SK-N-SH treated with all-trans-retinoic acid at 6 μM for 48 hours (cell line): Measurements from ENCODE around the gene CHL1.

Experiments
- ATAC-seq: fragments of 200-7000 bp; cut with Tn5 transposase; 3 replicates; pipeline ENCODE4 v1.9.1; 2020; ENCODE audit warnings: mild to moderate bottlenecking, moderate library complexity
- ARNTL ChIP-seq: fragments of 450-650 bp; formaldehyde crosslinking; IDR thresholded peaks from 2 replicates; pipeline ENCODE4 v1.5.0; 2020; ENCODE audit warnings: low read depth, mild to moderate bottlenecking, moderate library complexity, borderline replicate concordance
- BACH2 ChIP-seq: fragments of 250-450 bp; sonication (Bioruptor Pico); IDR thresholded peaks from 2 replicates; pipeline ENCODE4 v1.9.0; 2021; ENCODE audit warnings: mild to moderate bottlenecking, borderline replicate concordance
- CREB5 ChIP-seq: fragments of 250-450 bp; sonication (Bioruptor Pico); IDR thresholded peaks from 2 replicates; pipeline ENCODE4 v1.5.1; 2020; ENCODE audit warnings: low read depth, mild to moderate bottlenecking, moderate library complexity
- CSDC2 ChIP-seq: fragments of 250-450 bp; sonication (Bioruptor Pico); IDR thresholded peaks from 2 replicates; pipeline ENCODE4 v1.5.0; 2020; ENCODE audit warnings: mild to moderate bottlenecking, moderate library complexity
- GLIS3 ChIP-seq: fragments of 250-450 bp; sonication (Bioruptor Pico); IDR thresholded peaks from 2 replicates; pipeline ENCODE4 v1.5.0; 2020; ENCODE audit warnings: mild to moderate bottlenecking, moderate library complexity
- ISL1 ChIP-seq: fragments of 250-450 bp; sonication (Bioruptor Pico); IDR thresholded peaks from 2 replicates; pipeline ENCODE4 v2.1.2; 2022; ENCODE audit warnings: mild to moderate bottlenecking, moderate library complexity
- OSR1 ChIP-seq: fragments of 250-450 bp; sonication (Bioruptor Pico); IDR thresholded peaks from 2 replicates; pipeline ENCODE4 v1.8.0; 2022; ENCODE audit warnings: moderate library complexity, mild to moderate bottlenecking, inconsistent platforms
- PATZ1 ChIP-seq: fragments of 250-450 bp; sonication (Bioruptor Pico); IDR thresholded peaks from 2 replicates; pipeline ENCODE4 v1.8.0; 2020; ENCODE audit warnings: mild to moderate bottlenecking, moderate library complexity, borderline replicate concordance
- POU6F1 ChIP-seq: fragments of 250-450 bp; sonication (Bioruptor Pico); IDR thresholded peaks from 2 replicates; pipeline ENCODE4 v1.8.0; 2021; ENCODE audit warnings: low read depth, mild to moderate bottlenecking, moderate library complexity, borderline replicate concordance
- PPARA ChIP-seq: fragments of 250-450 bp; sonication (Bioruptor Pico); IDR thresholded peaks from 2 replicates; pipeline ENCODE4 v1.5.0; 2020; ENCODE audit warnings: mild to moderate bottlenecking, borderline replicate concordance
- RARB ChIP-seq: fragments of 250-450 bp; sonication (Bioruptor Pico); IDR thresholded peaks from 2 replicates; pipeline ENCODE4 v1.8.0; 2021; ENCODE audit warnings: mild to moderate bottlenecking, moderate library complexity
- SNAI2 ChIP-seq: fragments of 250-450 bp; sonication (Bioruptor Pico); IDR thresholded peaks from 2 replicates; pipeline ENCODE4 v1.5.0; 2020; ENCODE audit warnings: mild to moderate bottlenecking, moderate library complexity
- TCF4 ChIP-seq: fragments of 250-450 bp; sonication (Bioruptor Pico); IDR thresholded peaks from 2 replicates; pipeline ENCODE4 v1.8.0; 2021; ENCODE audit warnings: mild to moderate bottlenecking, moderate library complexity, borderline replicate concordance
- TOX ChIP-seq: fragments of 250-450 bp; sonication (Bioruptor Pico); IDR thresholded peaks from 2 replicates; pipeline ENCODE4 v1.8.0; 2021; ENCODE audit warnings: mild to moderate bottlenecking, moderate library complexity, borderline replicate concordance
- TSHZ2 ChIP-seq: fragments of 250-450 bp; sonication (Bioruptor Pico); IDR thresholded peaks from 2 replicates; pipeline ENCODE4 v1.5.0; 2020; ENCODE audit warnings: mild to moderate bottlenecking, moderate library complexity
- ZC3H10 ChIP-seq: fragments of 250-450 bp; sonication (Bioruptor Pico); IDR thresholded peaks from 2 replicates; pipeline ENCODE4 v1.5.1; 2021; ENCODE audit warnings: mild to moderate bottlenecking, moderate library complexity
- ZFP3 ChIP-seq: fragments of 250-450 bp; sonication (Bioruptor Pico); IDR thresholded peaks from 2 replicates; pipeline ENCODE4 v1.5.0; 2020; ENCODE audit warnings: mild to moderate bottlenecking, moderate library complexity
- ZFP30 ChIP-seq: fragments of 450-650 bp; formaldehyde crosslinking; IDR thresholded peaks from 2 replicates; pipeline ENCODE4 v1.5.0; 2022; ENCODE audit warnings: mild to moderate bottlenecking, moderate library complexity
- ZNF565 ChIP-seq: fragments of 450-650 bp; formaldehyde crosslinking; conservative IDR thresholded peaks from 2 replicates; pipeline ENCODE4 v1.5.0; 2020; ENCODE audit warnings: low read depth, mild to moderate bottlenecking, moderate library complexity
- ZNF8 ChIP-seq: fragments of 450-650 bp; formaldehyde crosslinking; IDR thresholded peaks from 2 replicates; pipeline ENCODE4 v1.5.0; 2020; ENCODE audit warnings: mild to moderate bottlenecking, moderate library complexity

The CHL1 gene

GRCh38 chr3:228442-229182 lies 32.0 kb downstream of the CHL1 start:
- TF ChIP-seq ZNF8 (CRISPR knock-in tag) (no peak), ISL1 (no peak), PATZ1 (CRISPR knock-in tag) (no peak), ZFP3 (no peak), BACH2 (CRISPR knock-in tag) (no peak), PPARA (no peak), TSHZ2 (CRISPR knock-in tag) (no peak)
- no peak for ATAC-seq

- ATAC-seq, result no peak
- TF ChIP-seq RARB (no peak), PATZ1 (CRISPR knock-in tag) (no peak), ZFP3 (no peak), ISL1 (no peak), BACH2 (CRISPR knock-in tag) (no peak), OSR1 (CRISPR knock-in tag) (no peak), ZFP30 (CRISPR knock-in tag) (no peak), ARNTL (CRISPR knock-in tag) (no peak), ZNF8 (CRISPR knock-in tag) (no peak), ZC3H10 (CRISPR knock-in tag) (no peak), TOX (no peak), TSHZ2 (CRISPR knock-in tag) (no peak), SNAI2 (CRISPR knock-in tag) (no peak), CSDC2 (CRISPR knock-in tag) (no peak)
These were observed 32.7 kb downstream of the CHL1 start for GRCh38 chr3:229183-229661.

- no peak for ATAC-seq
- TF ChIP-seq ZC3H10 (CRISPR knock-in tag), result no peak
- no peak for TF ChIP-seq GLIS3 (CRISPR knock-in tag)
- no peak for TF ChIP-seq OSR1 (CRISPR knock-in tag)
- no peak for TF ChIP-seq TSHZ2 (CRISPR knock-in tag)
- no peak for TF ChIP-seq RARB
- no peak for TF ChIP-seq TCF4 (CRISPR knock-in tag)
- no peak for TF ChIP-seq ARNTL (CRISPR knock-in tag)
- TF ChIP-seq ZFP3, result no peak
- TF ChIP-seq PPARA, result no peak
- TF ChIP-seq ZNF565 (CRISPR knock-in tag), result no peak
- TF ChIP-seq CREB5 (CRISPR knock-in tag), result no peak
- TF ChIP-seq POU6F1, result no peak
- TF ChIP-seq CSDC2 (CRISPR knock-in tag), result no peak
- no peak for TF ChIP-seq ZFP30 (CRISPR knock-in tag)
- TF ChIP-seq TOX, result no peak
These were observed 40.3 kb downstream of the CHL1 start for GRCh38 chr3:236881-237280.
